ENCODE measurements around the gene WIPF1.

Gene WIPF1

DNA sequence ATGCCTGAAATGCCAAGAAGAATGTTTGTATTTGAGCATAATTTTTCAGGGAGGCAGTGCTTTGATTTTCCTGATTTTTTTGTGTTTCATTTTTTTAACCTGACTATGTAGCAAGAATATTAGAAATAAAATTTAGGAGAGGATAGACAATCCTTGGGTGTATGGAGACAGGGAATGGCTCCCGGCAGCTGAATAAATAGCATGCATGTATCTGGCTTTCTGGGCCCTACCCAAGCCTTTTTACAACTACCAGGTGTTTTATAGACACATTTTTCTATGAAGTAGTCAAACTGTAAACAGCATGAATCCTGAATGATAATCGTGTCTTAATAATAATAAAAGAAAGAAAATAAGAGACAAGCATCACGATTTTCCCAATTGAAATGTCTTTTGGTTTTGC, 52.4 kb downstream of the WIPF1 start:
- no peak for DNase-seq (ENCODE audit: low read depth in 1 of 2, low spot score in 1 of 2)

- no peak for DNase-seq (ENCODE audit: low read depth in 1 of 2, low spot score in 1 of 2)
Measured at GRCh38 chr2:174544802-174545201, 52.8 kb downstream of the WIPF1 start.

DNA sequence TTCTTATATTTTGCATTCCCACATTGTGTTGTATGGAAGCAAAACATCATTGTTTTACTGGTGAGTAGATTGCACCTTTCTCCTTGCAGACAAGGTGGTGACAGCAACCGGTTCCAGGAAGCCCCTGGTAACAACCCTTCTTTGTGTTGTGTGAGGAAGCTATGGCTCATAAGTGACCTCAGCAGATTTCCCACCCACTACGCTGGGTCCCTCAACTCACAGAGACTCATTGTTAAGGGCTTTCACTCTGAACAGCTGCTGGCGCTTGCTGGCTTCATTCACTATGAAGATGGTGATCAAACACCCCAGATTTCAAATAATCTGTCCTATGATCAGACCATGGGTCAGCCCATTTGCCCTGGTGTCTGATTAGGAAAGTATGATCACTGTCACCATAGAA, 53.4 kb downstream of the WIPF1 start:
- no peak for DNase-seq (ENCODE audit: low read depth in 1 of 2, low spot score in 1 of 2)

GRCh38 chr2:174540893-174541292, 56.7 kb downstream of the WIPF1 start:
- DNase-seq (ENCODE audit: low read depth in 1 of 2, low spot score in 1 of 2), result no peak

GRCh38 chr2:174535757-174536703, 61.6 kb downstream of the WIPF1 start:
- DNase-seq (ENCODE audit: low read depth in 1 of 2, low spot score in 1 of 2), result no peak

DNA sequence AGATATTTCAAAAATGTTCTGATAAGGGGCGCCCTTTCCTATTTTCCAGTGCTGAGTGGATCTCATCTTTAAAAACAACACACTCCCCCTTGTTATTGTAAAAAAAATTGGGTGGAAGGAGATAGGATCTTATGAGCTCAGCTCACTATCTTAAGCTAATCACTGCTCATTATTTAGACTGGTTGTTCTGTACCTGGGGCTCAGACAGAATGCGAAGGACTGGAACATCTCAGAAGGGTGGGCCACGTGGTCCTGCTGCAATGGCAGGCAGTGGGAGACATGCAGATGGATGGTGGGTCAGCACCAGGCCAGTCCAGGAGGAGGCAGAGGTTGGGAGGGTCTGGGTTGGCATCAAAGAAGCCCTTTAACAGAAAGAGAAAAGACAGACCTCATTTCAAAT, 62.5 kb downstream of the WIPF1 start:
- DNase-seq (ENCODE audit: low read depth in 1 of 2, low spot score in 1 of 2), result no peak

GRCh38 chr2:174529916-174530315, 67.7 kb downstream of the WIPF1 start:
- no peak for DNase-seq (ENCODE audit: low read depth in 1 of 2, low spot score in 1 of 2)

DNA sequence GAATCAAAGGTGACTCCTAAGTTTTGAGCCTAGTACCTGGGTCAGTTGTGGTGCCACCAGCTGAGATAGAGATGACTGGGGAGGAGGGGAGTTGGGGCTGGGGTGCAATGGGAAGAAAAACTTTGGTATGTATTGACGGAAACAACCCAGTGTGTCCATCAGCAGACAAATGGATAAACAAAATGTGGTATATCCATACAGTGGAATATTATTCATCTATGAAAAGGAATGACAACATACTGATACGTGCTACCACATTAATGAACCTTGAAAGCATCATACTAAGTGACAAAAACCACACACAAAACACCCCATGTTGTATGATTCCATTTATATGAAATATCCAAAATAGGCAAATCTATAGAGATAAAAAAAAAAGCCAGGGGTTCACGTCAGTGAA, 69.6 kb downstream of the WIPF1 start:
- no peak for DNase-seq (ENCODE audit: low read depth in 1 of 2, low spot score in 1 of 2)

DNA sequence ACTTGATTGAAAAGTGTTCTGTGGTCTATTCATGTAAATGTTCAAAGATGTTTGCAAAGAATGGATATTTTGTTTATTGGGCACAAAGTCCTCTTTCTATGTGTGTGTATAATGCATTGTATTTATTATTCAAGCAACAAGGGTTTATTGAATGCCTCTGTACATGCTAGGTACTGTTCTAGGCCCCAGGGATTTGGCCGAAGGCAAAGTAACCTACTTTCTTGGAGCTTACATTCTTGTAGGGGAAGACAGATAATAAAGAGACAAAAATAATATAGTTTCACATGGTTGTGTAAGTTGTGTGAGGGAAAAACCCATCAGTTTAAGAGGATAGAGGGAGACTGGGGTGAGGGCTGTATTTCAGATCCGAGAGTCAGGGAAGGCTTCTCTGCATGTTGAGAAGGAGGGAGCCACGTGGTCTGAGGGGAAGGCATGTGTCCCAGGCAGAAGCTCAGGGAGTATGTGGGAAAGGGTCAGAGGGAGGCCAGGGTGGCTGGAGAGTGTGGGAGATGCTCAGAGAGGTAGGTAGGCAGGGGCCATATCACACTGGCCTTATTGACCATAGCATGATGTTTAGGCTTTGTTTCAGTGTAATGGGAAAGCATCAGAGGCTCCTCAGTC, 70.4 kb downstream of the WIPF1 start:
- DNase-seq (ENCODE audit: low read depth in 1 of 2, low spot score in 1 of 2), result no peak

GRCh38 chr2:174524527-174524926, 73.1 kb downstream of the WIPF1 start:
- no peak for DNase-seq (ENCODE audit: low read depth in 1 of 2, low spot score in 1 of 2)

- no peak for DNase-seq (ENCODE audit: low read depth in 1 of 2, low spot score in 1 of 2)
Measured at GRCh38 chr2:174522553-174522952, 75.1 kb downstream of the WIPF1 start.

- DNase-seq (ENCODE audit: low read depth in 1 of 2, low spot score in 1 of 2), result no peak
Measured at GRCh38 chr2:174518395-174518794, 79.2 kb downstream of the WIPF1 start.

- DNase-seq (ENCODE audit: low read depth in 1 of 2, low spot score in 1 of 2), result no peak
Measured at GRCh38 chr2:174516501-174517378, 80.9 kb downstream of the WIPF1 start.

DNA sequence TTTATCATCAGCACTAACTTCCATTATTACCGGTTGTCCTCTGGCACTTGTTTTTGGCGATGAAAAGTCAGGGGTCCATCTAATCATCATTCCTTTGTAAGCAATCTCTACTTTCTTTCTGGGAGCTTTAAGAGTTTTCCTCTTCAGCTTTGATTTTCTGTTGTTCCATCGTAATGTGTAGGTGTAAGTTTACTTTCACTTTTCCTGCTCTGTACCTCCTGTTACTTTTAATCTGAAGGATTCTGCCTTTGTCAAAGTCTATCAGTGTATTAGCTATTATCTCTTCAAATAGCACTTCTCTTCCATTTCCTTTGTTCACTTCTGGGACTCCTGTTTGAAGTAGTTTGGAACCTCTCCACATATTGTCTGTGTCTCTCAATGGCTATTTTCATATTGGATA, 85.3 kb downstream of the WIPF1 start:
- DNase-seq (ENCODE audit: low read depth in 1 of 2, low spot score in 1 of 2), result no peak

DNA sequence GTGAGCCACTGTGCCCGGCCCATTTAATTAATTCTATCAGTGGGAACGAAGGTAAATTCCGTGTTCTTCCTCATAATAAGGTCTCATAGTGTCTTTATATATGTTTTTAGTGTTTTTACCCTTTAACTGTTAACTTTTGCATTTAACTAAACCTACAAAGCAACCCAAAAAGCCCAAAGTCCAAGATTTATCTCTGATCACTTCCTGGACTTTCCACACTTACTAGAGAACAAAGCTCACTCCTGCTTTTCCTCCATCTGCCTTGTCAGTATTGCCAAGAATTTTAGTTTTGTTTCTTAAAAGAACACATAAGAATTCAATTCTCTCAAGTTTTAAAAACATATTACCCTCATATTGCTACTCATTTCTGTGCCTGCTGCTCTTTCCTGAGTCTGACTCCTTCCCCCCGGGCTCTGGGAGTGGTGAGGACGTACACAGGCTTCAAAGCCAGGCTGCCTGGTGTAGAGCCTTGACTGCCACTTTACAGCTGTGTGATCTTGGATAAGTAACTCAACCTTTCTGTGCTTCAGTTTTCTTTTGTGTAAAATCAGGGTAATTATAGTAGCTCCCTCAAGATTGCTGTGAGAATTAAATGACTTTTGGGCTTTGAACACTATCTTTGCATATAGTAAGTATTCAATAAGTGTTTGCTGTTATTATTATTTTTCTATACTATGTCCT, 85.9 kb downstream of the WIPF1 start:
- no peak for DNase-seq (ENCODE audit: low read depth in 1 of 2, low spot score in 1 of 2)

DNA sequence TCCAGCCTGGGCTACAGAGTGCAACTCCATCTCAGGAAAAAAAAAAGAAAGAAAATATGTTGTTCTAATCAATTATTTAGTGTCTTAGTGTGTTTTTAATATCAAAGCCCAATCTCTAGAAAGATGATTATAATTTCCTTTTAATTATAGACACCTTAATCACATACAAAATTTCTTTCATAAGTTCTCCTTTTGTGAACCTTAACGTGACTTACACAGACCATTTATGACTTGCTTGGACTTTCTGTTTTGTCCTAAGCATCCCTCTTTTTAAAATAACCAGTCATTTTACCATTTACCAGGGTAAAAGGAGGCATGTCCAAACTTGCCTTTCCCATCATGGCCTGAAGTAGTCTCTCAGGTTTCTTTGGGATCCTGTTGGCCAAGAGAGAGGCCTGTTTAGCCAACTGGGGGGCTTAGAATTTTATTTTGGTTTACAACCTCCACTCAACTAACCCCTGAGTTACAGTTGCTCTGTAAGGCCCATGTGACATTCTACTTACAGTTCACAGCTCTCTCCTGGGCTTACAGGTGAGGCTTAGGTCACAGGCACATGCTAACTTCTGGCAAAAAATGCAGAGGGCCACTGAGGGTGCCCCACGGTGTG, 86.9 kb downstream of the WIPF1 start:
- no peak for DNase-seq (ENCODE audit: low read depth in 1 of 2, low spot score in 1 of 2)
